ENCODE measurements around the gene ZNF211.
A peak's percentile ranks its signal among the peaks of the same experiment; 100 is the strongest.

The ZNF211 gene

DNA sequence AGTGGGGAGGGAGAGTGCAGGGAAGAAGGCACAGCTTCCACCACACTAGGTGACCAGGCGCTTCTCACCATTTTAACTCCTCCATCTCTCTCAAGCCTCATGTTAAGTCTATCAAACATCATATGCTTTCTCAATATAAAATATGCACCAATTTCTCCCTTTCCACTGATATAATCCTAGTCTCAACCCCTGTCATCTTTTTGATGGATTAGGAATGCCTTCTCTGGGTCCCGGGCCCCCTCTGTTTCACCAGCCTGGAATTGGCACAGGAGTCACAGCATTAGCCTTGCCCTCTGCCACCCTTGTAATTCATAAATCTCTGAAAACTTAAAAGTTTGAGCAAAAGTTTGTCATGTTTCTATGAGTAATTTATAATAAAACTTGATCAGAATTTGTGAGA lies 35.7 kb downstream of the ZNF211 start, which contains the start of gene ZSCAN4:
Gene ZSCAN4 (plus strand): TSS at position 301 of the 400 bp plus-strand sequence. CDS start 7,211 bp downstream, outside the sequence.
- no peak within 1 kb of the TSS for H3K4me3 ChIP-seq (ENCODE audit: low read depth, low read length)
- DNase-seq (ENCODE audit: low read depth): no peak
- TF ChIP-seq, protein P1, sequence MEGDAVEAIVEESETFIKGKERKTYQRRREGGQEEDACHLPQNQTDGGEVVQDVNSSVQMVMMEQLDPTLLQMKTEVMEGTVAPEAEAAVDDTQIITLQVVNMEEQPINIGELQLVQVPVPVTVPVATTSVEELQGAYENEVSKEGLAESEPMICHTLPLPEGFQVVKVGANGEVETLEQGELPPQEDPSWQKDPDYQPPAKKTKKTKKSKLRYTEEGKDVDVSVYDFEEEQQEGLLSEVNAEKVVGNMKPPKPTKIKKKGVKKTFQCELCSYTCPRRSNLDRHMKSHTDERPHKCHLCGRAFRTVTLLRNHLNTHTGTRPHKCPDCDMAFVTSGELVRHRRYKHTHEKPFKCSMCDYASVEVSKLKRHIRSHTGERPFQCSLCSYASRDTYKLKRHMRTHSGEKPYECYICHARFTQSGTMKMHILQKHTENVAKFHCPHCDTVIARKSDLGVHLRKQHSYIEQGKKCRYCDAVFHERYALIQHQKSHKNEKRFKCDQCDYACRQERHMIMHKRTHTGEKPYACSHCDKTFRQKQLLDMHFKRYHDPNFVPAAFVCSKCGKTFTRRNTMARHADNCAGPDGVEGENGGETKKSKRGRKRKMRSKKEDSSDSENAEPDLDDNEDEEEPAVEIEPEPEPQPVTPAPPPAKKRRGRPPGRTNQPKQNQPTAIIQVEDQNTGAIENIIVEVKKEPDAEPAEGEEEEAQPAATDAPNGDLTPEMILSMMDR (IDR thresholded peaks at IDR 0.05; ENCODE audit: low read depth, low read length, missing control alignments): no peak
- in situ Hi-C loops (cut with HindIII; ENCODE audit: low sequenced_read_pairs): no loop called here

GRCh38 chr19:57671124-57671895 lies 38.3 kb downstream of the ZNF211 start:
- H3K4me3 ChIP-seq (ENCODE audit: low read depth, low read length): no peak overlapping the region
- DNase-seq (ENCODE audit: low read depth): no peak
- TF ChIP-seq, protein P1 (IDR thresholded peaks at IDR 0.05; ENCODE audit: low read depth, low read length, missing control alignments): no peak
- in situ Hi-C loops (cut with HindIII; ENCODE audit: low sequenced_read_pairs): no loop called here

GRCh38 chr19:57672466-57672865 lies 39.5 kb downstream of the ZNF211 start:
- TF ChIP-seq, protein P1 (IDR thresholded peaks at IDR 0.05; ENCODE audit: low read depth, low read length, missing control alignments): no peak
- no peak for DNase-seq (ENCODE audit: low read depth)
- in situ Hi-C loops (cut with HindIII; ENCODE audit: low sequenced_read_pairs): no loop called here
- no peak overlapping the region for H3K4me3 ChIP-seq (ENCODE audit: low read depth, low read length)

DNA sequence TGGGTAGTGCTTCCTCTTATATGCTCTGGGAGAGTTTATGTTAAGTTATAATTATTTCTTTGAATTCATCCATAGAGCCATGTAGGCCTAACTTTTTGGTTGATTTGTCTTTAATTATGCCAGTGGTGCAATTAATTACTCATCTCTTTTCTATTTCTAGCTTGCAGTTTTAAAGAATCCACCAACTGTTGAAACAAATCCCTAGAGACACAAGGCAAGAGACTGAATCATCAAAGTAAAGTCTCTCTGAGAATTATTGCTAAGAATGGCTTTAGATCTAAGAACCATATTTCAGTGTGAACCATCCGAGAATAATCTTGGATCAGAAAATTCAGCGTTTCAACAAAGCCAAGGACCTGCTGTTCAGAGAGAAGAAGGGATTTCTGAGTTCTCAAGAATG lies 42.9 kb downstream of the ZNF211 start:
- no peak for DNase-seq (ENCODE audit: low read depth)
- in situ Hi-C loops (cut with HindIII; ENCODE audit: low sequenced_read_pairs): loop anchor here (5.0 kb wide), 1 partner anchor 54 kb away; no protein-coding TSS in a partner anchor
- TF ChIP-seq, protein P1 (IDR thresholded peaks at IDR 0.05; ENCODE audit: low read depth, low read length, missing control alignments): no peak
- H3K4me3 ChIP-seq (ENCODE audit: low read depth, low read length): no peak overlapping the region

DNA sequence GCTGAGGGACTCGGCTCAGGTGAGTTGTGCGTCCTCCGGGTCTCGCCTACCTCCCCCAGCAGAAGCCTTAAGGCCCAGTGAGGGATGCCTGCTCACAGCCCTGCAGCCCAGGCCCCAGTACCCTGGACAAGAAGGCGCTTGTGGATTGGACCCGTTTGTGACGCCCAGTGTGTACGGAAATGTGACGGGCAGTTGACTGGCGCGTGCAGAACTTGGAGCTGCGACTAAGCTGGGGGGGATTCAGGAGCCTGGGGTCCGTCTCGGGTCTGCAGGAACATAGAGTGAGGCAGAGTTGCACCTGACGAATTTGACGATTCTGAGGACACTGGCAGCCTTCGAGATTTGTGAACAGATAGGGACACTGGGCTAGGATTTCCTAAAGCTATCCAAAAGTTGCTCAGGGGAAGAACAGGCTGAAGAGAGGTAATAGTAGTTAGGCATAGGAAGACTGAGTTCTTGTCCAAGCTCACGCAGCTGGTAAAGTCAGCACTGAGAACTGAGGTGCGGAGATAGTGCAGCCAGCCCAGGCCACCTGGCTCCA lies 49.3 kb downstream of the ZNF211 start:
- TF ChIP-seq, protein P1 (IDR thresholded peaks at IDR 0.05; ENCODE audit: low read depth, low read length, missing control alignments): no peak
- peak overlapping the region; percentile 84 for H3K4me3 ChIP-seq (ENCODE audit: low read depth, low read length)
- DNase-seq (ENCODE audit: low read depth): no peak
- in situ Hi-C loops (cut with HindIII; ENCODE audit: low sequenced_read_pairs): no loop called here

GRCh38 chr19:57686727-57687126 lies 53.8 kb downstream of the ZNF211 start:
- no peak overlapping the region for H3K4me3 ChIP-seq (ENCODE audit: low read depth, low read length)
- TF ChIP-seq, protein P1 (IDR thresholded peaks at IDR 0.05; ENCODE audit: low read depth, low read length, missing control alignments): no peak
- in situ Hi-C loops (cut with HindIII; ENCODE audit: low sequenced_read_pairs): no loop called here
- DNase-seq (ENCODE audit: low read depth): no peak

Data from astrocyte of the cerebellum (primary cell).